ENCODE measurements around the gene TUBB.
"Not testable (repeated sequence)": the region's sequence is repeated elsewhere in the genome, so short reads cannot be mapped to it uniquely, and the experiment has no call there.

Gene TUBB

DNA sequence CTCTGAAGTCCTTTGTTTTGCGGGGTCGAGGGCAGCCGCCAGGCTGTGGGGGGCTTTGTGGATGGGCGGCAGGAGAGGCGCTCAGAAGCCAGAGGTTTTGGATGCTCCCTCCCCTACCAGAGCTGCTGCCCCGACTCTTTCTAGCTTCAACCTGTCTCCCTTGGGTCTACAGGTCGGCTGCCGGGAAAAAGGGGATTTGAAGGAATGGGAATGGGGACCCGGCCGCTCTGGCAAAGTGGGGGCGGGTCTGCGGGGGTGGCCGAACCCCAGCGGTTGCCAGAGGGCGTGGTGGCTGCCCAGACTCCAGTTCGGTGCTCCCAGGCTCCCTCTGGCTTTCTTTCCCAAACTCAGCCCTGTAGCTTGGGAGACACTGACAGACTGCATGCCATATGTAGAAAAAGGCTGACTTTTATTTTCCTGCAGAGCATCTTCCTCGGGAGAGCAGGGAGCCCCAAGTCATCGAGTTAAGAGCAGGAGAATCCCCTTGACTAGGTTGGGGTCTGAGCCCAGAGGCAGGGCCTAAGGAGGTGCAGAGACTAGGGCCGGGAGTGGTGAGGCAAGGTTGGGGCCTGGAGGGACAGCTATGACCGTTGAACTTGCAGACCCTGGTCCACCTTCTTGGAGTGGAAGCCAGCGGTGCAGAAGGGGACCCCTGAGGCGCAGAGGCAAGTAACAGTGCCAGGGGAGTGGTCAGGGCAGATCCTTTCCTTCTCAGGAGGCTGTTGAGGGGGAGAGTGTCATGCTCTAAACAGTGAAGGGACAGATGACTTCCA lies 32.3 kb upstream of the TUBB start:
- no peak for DNase-seq (ENCODE audit: low read depth)

DNA sequence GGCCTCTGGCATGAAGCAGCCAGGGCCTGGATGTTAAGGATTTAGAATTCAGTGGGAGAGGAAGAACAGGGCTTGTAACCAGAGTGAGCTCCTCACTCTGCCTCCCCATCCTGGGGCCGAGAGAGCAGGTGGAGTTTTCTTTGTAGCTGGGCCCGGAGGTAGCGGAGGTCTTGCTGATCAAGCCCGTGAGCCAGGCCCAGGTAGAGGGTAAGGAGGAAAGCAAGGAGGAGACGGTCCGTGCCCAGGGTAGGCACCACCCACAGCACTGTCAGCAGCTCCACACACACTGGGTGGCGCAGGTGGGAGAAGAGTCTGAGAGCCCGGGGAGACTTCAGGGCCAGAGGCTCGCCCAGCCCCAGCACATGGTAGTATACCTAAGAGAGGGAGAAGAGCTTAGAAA lies 31.6 kb upstream of the TUBB start:
- no peak for DNase-seq (ENCODE audit: low read depth)

DNA sequence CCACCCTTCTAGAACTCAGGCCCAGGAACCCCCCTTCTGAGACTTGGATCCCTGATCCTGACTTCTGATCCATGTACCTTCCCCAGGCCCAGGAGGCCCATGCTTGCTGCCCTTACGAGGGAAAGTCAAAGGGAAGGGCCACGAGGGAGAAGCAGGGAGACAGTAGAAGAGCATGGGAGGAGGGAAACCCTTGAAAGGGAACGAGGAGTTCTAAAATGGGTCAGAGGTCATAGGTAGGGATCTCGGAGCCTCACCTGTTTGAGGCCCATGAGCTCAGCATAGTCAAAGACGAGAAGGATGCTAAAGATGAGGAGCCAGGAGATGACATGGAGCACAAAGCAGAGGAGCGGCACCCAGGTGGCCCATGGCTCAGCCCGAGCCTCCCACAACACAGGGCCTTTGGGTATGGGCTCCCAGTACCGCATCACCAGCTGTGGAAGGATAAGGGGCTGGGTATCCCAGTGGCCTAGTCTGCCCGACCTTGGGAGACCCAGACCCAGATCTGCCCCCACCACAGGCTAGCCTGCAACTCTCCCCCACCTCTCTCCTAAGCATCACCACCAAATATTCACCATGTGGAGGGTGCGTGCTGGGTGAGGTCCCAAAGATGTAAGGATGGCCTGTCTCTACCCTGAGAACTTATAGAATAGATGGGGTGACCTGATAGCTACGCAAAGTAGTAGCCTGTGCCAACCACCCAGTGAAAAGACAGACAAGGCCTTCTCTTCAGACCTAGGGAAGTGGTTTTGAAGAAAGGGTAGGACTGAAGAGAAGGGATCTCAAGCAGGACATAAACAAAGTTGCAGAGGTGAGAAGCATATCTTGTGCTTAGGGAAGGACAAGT lies 30.9 kb upstream of the TUBB start:
- DNase-seq (ENCODE audit: low read depth): no peak

DNA sequence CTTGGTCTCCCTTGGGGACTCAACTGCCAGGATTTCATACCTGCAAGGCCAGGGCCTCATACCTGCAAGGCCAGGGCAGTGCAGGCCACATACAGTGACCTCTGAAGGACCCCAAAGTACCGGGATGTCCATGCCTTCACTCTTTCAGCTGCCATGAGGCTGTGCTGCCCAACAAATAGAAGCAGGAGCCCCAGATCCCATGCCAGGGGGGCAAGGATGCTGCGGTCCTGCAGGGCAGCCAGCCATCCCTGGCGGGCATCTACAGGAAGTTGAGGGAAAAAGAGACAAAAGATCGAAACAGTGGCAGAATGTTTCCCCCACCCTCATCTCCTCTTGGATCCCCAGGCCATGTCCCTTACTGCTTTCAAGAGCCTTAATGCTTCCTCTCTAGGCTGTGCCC lies 30.2 kb upstream of the TUBB start:
- DNase-seq (ENCODE audit: low read depth): no peak

DNA sequence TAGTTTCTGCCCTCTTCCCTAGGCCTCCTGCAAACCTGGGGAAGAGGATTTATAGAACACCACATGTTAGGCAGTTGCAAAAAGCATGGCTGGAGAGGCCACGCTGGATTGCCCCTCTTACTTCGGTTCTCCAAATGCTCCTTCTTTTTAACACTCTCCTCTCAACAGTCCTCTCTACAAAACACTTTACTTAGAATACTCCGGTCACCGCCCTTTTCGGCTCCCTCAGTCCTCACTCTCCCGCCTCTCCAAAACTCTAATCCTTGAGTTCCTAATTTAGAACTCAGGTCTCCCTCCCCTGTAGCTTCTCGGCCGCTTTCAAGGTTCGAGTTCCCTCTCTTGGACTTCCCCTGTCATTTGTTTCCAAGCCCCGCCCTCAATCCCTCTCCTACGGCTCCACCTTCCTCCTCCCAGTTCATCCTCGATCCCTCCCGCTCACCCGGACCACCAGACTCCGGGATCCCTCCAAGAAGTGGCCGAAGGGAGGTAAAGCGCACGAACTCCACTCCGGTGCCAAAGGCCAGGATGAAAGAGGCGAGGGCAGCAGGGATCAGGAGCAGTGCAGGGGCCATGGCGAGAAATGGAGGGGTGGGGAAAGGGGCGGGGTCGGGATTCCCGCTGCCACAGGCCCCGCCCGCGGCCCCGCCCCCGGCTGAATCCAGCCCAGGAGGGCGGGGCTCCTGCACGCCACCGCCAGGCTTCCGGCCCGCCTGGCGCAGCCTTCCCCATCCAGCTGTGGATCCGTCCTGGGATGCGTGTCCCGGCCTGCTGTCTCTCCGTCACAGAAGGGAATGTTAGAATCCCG lies 29.5 kb upstream of the TUBB start, which contains the start of gene NRM:
TSS of gene NRM (minus strand) at position 582 of the 805 bp plus-strand sequence. CDS start at position 572, 10 bp downstream.
- DNase-seq (ENCODE audit: low read depth): peak; percentile 78

DNA sequence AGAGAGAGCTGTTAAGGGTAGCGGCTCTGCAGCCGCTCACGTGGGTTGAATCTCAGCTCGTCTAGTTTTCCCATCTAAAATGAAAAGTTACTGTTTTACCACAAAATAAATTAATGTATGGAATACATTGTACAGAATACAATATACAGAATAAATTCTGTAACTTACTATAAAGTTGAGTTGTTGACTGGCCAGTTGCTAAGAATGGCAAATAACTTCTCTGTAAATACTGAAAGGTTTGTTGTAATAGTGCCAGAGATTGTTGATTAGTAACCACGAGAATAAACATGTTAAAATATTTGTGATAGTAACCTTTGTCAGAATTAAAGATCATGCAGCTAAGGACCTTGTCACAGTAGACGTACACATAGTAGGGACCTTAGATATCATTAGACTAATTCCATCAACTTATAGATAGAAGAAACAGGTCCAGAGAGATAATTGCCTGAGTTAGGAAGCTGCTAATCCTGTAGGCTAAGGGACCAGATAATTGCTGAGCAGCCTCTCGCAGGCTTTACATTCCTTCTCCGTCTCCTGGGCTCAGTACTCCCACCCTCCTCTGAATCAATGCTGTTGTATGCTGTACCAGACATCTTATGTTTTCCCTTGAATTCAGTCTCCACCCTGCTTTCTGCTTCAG lies 28.8 kb upstream of the TUBB start:
- no peak for DNase-seq (ENCODE audit: low read depth)

DNA sequence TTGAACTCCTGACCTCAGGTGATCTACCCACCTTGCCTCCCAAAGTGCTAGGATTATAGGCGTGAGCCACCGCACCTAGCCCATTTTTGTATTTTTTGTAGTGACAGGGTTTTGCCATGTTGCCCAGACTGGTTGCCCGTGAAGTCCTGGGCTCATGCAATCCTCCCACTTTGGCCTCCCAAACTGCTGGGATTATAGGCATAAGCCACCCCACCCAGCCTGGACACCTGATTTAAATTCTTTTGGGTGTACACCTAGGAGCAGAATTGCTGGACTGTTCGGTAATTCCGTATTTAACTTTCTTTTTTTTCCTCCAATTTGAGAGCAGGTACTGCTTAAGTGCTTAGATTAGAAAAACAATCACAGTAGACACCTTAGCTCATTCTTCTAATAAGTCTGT lies 23.7 kb upstream of the TUBB start:
- no peak for DNase-seq (ENCODE audit: low read depth)

DNA sequence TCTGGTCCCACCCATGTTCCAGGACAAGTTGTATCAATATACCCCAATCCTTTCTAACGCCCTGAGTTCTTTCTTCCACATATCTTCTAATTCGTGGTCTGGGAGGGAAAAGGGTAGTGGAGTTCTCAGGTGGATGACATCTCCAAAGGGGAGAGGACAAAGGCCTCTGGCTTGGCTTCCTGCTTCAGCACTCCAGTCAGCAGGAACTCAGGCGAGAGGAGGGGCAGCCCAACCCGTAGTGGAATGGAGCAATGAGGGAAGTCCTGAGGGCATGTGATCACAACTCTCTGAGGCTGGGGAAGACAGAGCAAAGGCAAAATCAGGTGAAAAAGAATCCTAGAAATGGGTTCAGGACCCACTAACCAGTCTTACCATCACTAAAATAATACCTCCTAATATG lies 19.8 kb upstream of the TUBB start:
- no peak for DNase-seq (ENCODE audit: low read depth)

DNA sequence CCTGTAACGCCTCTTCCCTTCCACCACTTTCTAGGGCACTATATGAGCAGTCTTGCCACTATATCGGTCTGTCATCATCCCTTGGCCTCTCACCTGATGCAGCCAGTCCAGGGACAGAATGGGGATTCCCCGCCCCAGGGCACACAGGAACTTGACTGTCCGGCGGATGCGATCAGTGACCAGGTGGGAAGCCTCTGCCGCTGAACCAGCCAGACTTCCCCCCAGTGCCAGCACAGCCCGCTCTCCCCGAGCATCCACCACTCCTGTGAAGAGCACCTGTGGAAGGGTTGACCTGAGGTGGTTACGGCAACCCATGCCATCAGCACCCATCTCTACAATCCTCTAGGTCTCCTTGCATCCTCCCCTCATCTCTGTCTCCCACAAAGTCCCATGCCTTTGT lies 17.1 kb upstream of the TUBB start:
- DNase-seq (ENCODE audit: low read depth): no peak

DNA sequence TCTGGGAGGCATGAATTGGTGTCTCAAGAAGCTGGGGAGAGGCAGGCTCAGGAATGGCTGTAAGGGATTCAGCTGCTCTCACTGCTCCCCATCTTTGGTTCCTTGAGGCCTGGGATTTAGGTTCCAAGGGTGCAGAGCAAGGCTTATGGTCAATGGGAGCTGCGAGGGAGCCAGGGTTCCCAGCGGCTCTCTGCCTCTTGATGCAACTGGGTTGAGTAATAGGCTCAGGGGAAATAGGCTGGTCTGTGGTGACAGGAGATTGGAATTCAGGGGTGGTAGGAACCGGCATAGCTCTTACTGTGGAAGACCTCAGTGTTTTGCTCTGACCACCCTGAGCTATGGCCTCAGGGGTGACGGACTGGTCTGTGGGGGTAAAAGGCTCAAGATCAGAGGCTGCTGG lies 16.3 kb upstream of the TUBB start:
- no peak for DNase-seq (ENCODE audit: low read depth)

DNA sequence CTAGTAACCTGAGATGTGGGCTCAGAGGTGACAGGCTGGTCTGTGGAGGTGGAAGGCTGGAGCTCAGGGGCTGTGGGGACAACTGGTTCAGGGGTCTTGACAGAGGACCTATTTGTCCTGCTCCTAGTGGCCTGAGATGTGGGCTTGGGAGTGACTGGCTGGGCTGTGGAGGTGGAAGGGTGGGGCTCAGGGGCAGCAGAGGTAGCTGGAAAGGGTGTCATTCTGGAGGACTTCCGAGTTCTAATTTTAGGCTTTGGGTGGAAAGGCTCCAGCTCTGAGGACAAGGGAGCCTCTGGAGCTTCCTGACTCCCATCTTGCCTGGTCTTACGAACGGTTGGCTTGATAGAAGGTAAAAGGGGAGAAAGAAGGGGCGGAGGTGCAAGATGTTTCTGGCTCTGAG lies 14.5 kb upstream of the TUBB start:
- no peak for DNase-seq (ENCODE audit: low read depth)

DNA sequence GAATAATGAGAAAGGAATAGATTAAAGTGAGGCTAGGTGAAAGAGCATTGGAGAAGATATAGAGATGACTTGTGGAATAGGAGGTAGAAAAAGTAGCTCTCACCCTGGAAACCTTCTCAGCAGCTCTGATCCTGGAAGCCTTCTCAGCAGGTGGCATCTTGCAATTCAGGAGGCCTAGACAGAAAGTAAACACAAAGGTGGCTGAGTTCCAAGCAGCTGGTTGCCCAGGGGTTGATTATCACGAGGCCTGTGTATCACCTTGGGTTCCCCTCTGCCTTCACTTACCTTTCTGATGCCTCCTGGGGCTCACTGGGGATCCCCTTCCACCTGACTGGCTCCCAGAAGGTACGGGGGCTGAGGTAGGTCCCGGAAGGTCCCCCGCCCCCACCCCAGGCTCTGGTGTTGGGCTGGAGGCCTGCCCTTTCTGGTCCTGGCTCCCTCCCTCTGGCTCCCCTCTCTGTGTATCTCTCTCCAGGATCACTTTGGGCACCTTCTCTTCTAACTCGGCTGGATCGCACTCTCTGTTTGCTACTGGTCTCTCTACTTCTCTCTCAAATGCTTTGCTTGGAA lies 12.8 kb upstream of the TUBB start:
- no peak for DNase-seq (ENCODE audit: low read depth)

DNA sequence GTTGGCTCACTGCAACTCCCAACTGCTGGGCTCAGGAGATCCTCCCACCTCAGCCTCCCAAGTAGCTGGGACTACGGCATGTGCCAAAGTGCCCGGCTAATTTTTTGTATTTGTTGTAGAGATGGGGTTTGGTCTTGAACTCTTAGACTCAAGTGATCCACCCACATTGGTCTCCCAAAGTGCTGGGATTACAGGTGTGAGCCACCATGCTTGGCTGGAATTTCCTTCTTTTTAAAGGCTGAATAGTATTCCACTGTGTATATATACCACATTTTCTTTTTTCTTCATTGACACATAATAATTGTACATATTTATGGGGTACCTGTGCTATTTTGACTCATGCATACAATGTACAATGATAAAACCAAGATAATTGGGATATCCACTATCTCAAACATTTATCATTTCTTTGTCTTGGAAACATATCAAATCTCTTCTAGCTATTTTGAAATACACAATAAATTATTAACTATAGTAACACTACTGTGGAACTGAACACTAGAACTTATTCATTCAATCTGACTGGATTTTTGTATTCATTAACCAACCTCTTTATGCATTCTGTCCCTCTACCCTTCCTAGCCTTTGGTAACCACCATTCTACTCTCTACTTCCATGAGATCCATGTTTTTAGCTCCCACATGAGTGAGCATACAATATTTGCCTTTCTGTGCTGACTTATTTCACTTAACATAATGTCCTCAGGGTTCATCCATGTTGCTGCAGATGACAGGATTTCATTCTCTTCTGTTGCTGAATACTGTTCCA lies 10.9 kb upstream of the TUBB start:
- DNase-seq (ENCODE audit: low read depth): no peak

DNA sequence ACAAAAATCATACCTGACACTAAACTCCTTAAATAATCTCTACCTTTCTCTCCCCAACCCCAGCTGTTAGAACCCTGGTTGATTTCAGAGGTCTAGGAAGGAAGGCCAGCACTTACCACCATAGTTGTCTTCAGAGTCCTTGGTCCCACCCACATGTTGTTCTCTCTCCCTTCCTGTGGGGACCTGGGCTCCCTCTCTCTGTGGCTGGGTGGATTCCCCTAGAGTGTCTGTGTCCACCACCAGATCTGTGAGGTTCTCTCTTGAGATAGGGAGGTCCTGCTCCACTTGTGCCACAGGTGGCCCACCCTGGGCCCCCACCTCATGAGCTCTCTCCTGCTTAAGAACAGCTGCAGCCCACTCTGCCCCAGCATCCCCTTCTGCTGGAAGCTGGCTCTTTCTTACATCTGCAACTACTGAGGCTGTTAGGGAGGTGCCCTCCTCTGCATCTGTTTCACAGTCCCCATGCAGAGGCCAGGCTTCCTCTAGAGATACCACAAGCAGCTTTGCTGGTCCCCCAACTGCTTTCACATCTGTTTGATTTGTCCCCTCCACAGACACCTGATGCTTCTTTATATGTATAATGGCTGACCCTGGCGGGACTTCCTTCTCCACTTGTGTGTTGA lies 8.3 kb upstream of the TUBB start:
- no peak for DNase-seq (ENCODE audit: low read depth)

DNA sequence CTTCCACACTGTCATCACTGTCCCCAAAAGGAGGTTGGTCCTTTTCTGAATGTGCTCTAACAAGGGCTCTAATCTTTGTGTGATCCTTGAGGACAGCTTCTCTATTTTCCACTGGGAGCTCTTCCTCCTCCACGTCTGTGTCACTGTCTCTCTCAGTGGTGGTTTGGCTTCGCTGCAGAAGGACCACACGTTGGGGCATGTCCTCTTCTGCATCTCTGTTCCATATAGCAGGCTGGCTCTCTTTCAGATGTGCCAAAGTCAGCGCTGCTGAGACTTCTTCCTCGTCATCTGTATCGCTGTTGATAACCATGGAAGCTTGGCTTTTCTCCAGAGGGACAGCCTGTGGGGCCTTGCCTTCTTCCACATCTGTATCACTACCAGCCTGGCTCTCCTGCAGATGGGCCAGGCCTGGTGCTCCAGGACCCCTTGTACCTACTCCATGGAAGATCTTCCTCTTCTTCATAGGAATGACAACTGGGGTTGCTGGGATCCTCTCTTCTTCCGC lies 7.7 kb upstream of the TUBB start:
- DNase-seq (ENCODE audit: low read depth): no peak

DNA sequence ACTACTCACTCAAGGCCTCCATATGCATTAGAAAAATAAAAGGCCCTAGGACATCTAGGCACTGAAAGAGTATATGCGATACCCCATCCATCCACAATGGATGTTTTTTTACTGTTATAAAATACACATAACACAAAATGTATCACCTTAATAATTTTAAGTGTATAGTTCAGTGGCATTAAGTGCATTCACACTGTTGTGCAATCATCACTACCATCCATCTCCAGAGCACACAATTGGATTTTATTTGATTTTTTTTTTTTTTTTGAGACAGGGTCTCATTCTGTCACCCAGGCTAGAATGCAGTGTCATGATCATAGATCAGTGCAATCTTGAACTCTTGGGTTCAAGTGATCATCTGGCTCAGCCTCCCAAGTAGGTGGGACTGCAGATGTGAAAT lies 5.9 kb upstream of the TUBB start:
- DNase-seq (ENCODE audit: low read depth): no peak

DNA sequence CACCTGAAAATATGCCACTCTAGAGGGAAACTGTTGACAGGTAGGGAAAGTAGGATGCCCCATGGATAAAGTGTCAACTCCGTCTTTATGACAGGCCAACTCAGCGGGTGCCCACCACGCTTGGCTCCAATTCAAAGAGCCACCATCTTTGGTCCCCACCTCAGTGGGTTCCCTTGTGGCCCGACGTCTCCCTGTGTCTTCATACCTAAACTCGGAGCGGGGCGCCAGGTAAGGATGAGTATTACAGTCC lies 3.3 kb upstream of the TUBB start:
- no peak for DNase-seq (ENCODE audit: low read depth)

DNA sequence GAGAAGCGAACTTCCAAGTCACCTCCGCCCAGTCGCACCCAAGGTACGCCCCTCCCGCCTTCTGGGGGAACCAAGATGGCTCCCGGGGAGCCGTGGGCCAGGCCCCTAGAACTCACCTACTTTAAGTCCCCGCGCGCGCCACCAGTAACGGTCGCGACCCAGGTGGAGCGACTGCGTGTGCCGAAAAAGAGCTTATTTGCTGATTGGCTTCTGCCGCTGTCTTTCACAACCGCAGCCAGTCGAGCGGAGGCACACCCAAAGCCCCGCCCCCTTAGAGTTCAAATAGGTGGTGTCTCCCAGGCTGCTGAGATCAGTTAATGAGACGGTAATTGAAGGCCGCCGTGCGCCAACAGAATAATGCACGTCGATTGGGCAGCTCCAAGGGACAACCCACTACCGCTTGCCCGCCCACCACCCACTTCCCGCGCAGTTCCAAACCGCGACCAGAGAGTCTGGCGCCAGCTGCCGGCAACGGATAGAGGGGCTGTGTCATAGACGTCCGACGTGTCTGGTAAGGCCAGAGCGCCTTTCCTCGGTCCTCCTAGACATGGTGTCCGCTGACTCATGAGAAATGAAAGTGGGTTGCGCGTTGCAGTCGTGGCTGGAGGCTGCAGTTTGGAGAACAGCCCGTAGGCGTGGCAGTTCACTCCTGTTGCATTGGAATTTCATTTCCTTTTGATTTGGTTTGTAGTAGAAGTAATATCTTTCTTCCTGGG lies 2.9 kb upstream of the TUBB start, which contains the start of gene MDC1:
TSS of gene MDC1 (minus strand) at position 153 of the 716 bp plus-strand sequence. CDS start 2,106 bp downstream, outside the sequence.
- DNase-seq (ENCODE audit: low read depth): peak; percentile 100

DNA sequence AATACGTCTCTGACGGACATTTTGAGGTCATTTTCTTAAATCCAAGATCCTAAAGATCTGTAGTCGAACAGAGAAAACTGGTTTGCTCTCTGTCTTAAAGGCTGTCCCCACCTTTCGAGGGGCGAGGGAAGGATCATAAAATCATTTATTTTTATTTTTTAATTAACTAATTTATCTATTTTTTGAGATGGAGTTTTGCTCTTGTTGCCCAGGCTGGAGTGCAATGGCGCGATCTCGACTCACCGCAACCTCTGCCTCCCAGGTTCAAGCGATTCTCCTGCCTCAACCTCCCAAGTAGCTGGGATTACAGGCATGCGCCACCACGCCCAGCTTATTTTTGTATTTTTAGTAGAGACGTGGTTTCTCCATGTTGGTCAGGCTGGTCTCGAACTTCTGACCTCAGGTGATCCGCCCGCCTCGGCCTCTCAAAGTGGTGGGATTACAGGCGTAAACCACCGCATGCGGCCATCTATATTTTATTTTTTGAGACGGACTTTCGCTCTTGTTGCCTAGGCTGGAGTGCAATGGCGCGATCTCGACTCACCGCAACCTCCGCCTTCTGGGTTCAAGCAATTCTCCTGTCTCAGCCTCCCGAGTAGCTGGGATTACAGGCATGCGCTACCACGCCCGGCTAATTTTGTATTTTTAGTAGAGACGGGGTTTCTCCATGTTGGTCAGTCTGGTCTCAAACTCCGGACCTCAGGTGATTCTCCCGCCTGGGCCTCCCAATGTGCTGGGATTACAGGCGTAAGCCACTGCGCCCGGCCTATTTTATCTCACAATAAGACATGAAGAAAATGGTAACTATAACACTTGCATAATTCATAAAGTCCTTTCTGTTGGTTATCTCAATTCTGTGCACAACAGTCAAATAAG lies 2.1 kb upstream of the TUBB start:
- not testable (repeated sequence) for DNase-seq (ENCODE audit: low read depth)

Measured in GM04504 (cell line).